Osteoblast (primary cell): ENCODE data around the gene KLHL2. TPM values are rescaled to one million over a fixed set of nuclear protein-coding genes. Genes with fewer than 3 reads are reported as not detected.
A peak's percentile ranks its signal among the peaks of the same experiment; 100 is the strongest.

Experiments
- DNase-seq: peaks from one replicate; pipeline ENCODE4 v3.0.0; 2011; ENCODE audit warnings: low spot score, mixed read lengths; ENCODE audit not compliant: insufficient read length; ENCODE audit errors: missing footprints
- H2AFZ ChIP-seq: 2 replicates; pipeline ENCODE4 v1.6.0; 2011; ENCODE audit warnings: mild to moderate bottlenecking, low read length
- H3K27ac ChIP-seq: 2 replicates; pipeline ENCODE4 v1.5.1; 2011; ENCODE audit warnings: mild to moderate bottlenecking, low read depth, low read length, moderate library complexity
- H3K27me3 ChIP-seq: 2 replicates; pipeline ENCODE4 v1.6.0; 2012; ENCODE audit warnings: mild to moderate bottlenecking, control low read depth, inconsistent platforms, low read length, moderate library complexity; ENCODE audit not compliant: insufficient read depth
- H3K36me3 ChIP-seq: 2 replicates; pipeline ENCODE4 v1.5.1; 2011; ENCODE audit warnings: mild to moderate bottlenecking, low read length, control low read depth, moderate library complexity; ENCODE audit not compliant: insufficient read depth
- H3K4me1 ChIP-seq: 2 replicates; pipeline ENCODE4 v1.5.1; 2011; ENCODE audit warnings: mild to moderate bottlenecking, low read length, control low read depth, moderate library complexity; ENCODE audit not compliant: insufficient read depth
- H3K4me2 ChIP-seq: 2 replicates; pipeline ENCODE4 v1.6.0; 2011; ENCODE audit warnings: mild to moderate bottlenecking, low read length; ENCODE audit not compliant: insufficient read depth
- H3K4me3 ChIP-seq: fragments of 200-600 bp; sonication (generic); 3 replicates; pipeline ENCODE4 v1.5.1; 2012; ENCODE audit warnings: mild to moderate bottlenecking, low read length, inconsistent platforms; ENCODE audit not compliant: insufficient read depth
- H3K79me2 ChIP-seq: 2 replicates; pipeline ENCODE4 v1.6.0; 2012; ENCODE audit warnings: mild to moderate bottlenecking, low read length, control low read depth, inconsistent platforms; ENCODE audit not compliant: insufficient read depth
- H3K9me3 ChIP-seq: 2 replicates; pipeline ENCODE4 v1.5.1; 2011; ENCODE audit warnings: low read depth, low read length, control low read depth
- H4K20me1 ChIP-seq: 2 replicates; pipeline ENCODE4 v1.6.0; 2012; ENCODE audit warnings: mild to moderate bottlenecking, low read length, control low read depth; ENCODE audit not compliant: insufficient read depth
- total RNA-seq: library from RNA; depleted of rRNA; stranded (reverse); fragments of >200 nt; gene quantifications from 2 replicates; pipeline ENCODE4 v1.2.3, GENCODE V29; 2012
- TF ChIP-seq, protein P1 (sequence below): IDR thresholded peaks from 2 replicates; pipeline ENCODE4 v1.5.1; 2011; ENCODE audit warnings: mild to moderate bottlenecking, low read depth, low read length, moderate library complexity; ENCODE audit errors: extremely low read depth

KLHL2 gene
- total RNA-seq, 1 donor: 13.4 TPM

DNA sequence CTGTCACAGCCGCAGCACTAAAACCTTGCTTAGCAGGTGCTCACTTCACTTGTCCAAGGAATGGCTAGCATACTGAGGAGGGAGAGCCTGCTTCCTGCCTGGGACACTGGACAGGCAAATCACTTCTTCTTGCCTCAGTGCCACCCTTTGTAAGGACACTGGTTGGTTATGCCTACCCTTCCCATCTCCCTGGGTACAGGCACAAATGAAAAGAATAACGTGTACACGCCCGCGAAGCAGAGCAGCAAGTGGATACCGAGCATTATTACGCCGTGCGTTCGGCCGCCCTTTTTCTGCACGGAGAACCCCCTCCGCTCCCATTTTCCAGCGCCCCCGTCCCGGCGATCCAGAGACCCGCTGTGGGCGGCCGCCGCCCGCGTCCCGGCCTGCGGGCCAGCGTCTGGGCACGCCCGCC lies 338 bp upstream of the KLHL2 start:
- no peaks in the 10 kb centered on the region for H4K20me1 ChIP-seq
- peaks cover 21% of the 10 kb centered on the region for H3K4me1 ChIP-seq
- H3K4me3 ChIP-seq: peak overlapping the region; percentile 88
- H2AFZ ChIP-seq: peak overlapping the region; percentile 98
- TF ChIP-seq, protein P1, sequence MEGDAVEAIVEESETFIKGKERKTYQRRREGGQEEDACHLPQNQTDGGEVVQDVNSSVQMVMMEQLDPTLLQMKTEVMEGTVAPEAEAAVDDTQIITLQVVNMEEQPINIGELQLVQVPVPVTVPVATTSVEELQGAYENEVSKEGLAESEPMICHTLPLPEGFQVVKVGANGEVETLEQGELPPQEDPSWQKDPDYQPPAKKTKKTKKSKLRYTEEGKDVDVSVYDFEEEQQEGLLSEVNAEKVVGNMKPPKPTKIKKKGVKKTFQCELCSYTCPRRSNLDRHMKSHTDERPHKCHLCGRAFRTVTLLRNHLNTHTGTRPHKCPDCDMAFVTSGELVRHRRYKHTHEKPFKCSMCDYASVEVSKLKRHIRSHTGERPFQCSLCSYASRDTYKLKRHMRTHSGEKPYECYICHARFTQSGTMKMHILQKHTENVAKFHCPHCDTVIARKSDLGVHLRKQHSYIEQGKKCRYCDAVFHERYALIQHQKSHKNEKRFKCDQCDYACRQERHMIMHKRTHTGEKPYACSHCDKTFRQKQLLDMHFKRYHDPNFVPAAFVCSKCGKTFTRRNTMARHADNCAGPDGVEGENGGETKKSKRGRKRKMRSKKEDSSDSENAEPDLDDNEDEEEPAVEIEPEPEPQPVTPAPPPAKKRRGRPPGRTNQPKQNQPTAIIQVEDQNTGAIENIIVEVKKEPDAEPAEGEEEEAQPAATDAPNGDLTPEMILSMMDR: no peak
- no peak for DNase-seq
- no peaks in the 10 kb centered on the region for H3K36me3 ChIP-seq
- H3K27ac ChIP-seq: no peak overlapping the region
- no peaks in the 10 kb centered on the region for H3K9me3 ChIP-seq
- peaks cover 31% of the 10 kb centered on the region for H3K79me2 ChIP-seq
- peak overlapping the region; percentile 88 for H3K4me2 ChIP-seq
- no peaks in the 10 kb centered on the region for H3K27me3 ChIP-seq

DNA sequence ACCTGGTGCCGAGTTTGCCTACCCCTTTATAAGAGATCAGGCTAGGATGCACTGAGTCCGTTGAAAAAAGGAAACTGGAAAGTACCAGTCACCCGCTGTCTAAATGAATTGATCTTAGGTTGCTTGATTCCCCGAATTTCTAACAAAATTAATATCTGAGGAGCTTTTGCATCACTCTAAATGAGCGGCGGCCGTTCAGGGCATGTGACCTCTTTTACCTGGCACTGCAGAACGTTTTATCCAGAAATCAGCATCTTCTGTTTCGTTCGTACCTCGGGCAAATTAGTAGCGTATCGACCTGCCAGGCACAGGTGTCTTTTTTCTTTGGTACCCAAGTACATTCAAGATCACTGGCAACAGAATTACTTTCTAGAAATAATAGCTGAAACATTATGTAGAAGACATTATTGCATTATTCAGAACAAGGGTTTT lies 876 bp downstream of the KLHL2 start:
- TF ChIP-seq, protein P1: no peak
- Histone ChIP-seq H3K27ac (no peak overlapping the region), H3K4me1 (peaks cover 21% of the 10 kb centered on the region)

DNA sequence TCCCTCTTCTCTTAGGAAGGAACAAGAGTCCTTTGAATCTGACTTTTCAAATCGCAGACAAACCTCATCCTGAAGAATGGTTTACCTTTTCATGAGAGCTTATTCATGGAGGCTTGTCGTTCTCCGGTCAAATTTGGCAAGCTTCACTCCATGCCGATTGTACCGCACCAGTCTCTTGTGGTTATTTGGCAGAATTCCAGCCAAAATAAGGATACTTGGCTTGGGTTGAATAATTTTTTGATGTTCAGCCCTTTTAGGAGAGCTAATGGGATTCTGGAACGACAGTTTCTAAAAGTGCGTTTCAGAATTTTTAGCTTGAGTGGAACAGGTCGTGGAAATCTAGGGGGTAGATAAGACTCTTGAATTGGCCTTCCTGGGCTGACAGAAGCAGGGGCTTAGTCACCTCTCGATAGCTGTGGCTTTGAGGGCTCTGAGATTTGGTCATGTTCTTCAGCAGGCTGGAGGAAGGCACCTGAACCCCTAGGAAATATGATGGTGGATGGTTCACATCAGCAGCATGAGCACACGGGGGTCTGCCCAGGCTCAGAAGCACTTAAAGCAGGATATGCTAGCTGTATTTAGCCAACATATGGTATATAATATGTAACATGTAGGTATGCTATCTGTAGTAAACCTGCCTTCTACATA lies 1.5 kb downstream of the KLHL2 start:
- Histone ChIP-seq H3K4me3 (peak overlapping the region; percentile 88), H3K9me3 (no peaks in the 10 kb centered on the region), H3K36me3 (no peaks in the 10 kb centered on the region), H3K27ac (no peak overlapping the region), H2AFZ (no peak overlapping the region), H3K27me3 (no peaks in the 10 kb centered on the region), H3K4me1 (peaks cover 21% of the 10 kb centered on the region), H3K4me2 (peak overlapping the region; percentile 90), H4K20me1 (no peaks in the 10 kb centered on the region), H3K79me2 (peaks cover 31% of the 10 kb centered on the region)
- TF ChIP-seq, protein P1: no peak
- peak; percentile 69 for DNase-seq

More for the DNA sequence above, 876 bp downstream of the KLHL2 start:
- H3K36me3 ChIP-seq: no peaks in the 10 kb centered on the region
- peak; percentile 89 for DNase-seq
- no peaks in the 10 kb centered on the region for H3K27me3 ChIP-seq
- H3K9me3 ChIP-seq: no peaks in the 10 kb centered on the region
- peaks cover 31% of the 10 kb centered on the region for H3K79me2 ChIP-seq
- no peaks in the 10 kb centered on the region for H4K20me1 ChIP-seq
- peak overlapping the region; percentile 90 for H3K4me2 ChIP-seq
- H2AFZ ChIP-seq: peak overlapping the region; percentile 65
- peak overlapping the region; percentile 88 for H3K4me3 ChIP-seq

DNA sequence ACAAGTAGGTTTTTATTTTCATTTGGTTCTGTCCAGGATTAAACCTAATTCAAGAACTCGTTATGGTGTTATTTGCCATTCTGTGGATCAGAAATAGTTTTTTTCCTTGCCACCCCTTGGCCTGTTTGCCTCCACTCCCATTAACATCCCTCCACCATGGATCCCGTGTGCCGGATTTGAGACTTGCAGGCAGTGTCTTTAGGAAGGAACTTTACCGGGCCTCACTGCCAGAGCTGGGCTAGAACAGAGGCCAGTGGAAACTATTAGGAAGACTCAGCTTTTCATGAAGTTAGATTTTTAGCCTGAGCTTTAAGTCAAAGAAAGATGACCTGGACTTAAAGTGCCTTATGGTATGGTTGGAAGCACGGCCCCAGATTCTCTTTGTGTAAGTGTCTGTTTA lies 2.4 kb downstream of the KLHL2 start:
- no peak overlapping the region for H3K4me2 ChIP-seq
- no peaks in the 10 kb centered on the region for H3K27me3 ChIP-seq
- no peaks in the 10 kb centered on the region for H3K36me3 ChIP-seq
- DNase-seq: no peak
- no peak overlapping the region for H3K27ac ChIP-seq
- TF ChIP-seq, protein P1: no peak
- H4K20me1 ChIP-seq: no peaks in the 10 kb centered on the region
- H2AFZ ChIP-seq: no peak overlapping the region
- peaks cover 31% of the 10 kb centered on the region for H3K79me2 ChIP-seq
- H3K9me3 ChIP-seq: no peaks in the 10 kb centered on the region
- H3K4me1 ChIP-seq: peaks cover 15% of the 10 kb centered on the region
- no peak overlapping the region for H3K4me3 ChIP-seq
